IPS-15b (cell line): ENCODE data around the gene BMPR1A.
"Not testable (repeated sequence)": the region's sequence is repeated elsewhere in the genome, so short reads cannot be mapped to it uniquely, and the experiment has no call there.

Experiments used
- H3K27me3 ChIP-seq: one replicate; pipeline ENCODE4 v1.6.1; 2013; ENCODE audit warnings: low read length; ENCODE audit not compliant: control insufficient read depth, insufficient read depth
- H3K36me3 ChIP-seq: one replicate; pipeline ENCODE4 v1.6.1; 2013; ENCODE audit warnings: low read length; ENCODE audit not compliant: control insufficient read depth, insufficient read depth
- H3K4me1 ChIP-seq: one replicate; pipeline ENCODE4 v1.6.1; 2013; ENCODE audit warnings: mild to moderate bottlenecking, low read length; ENCODE audit not compliant: control insufficient read depth, insufficient read depth
- H3K4me3 ChIP-seq: one replicate; pipeline ENCODE4 v1.5.1; 2013; ENCODE audit warnings: low read depth, low read length
- H3K9ac ChIP-seq: one replicate; pipeline ENCODE4 v1.6.1; 2013; ENCODE audit warnings: low read depth, mild to moderate bottlenecking, low read length
- H3K9me3 ChIP-seq: one replicate; pipeline ENCODE4 v1.6.1; 2013; ENCODE audit warnings: mild to moderate bottlenecking, low read length; ENCODE audit not compliant: control insufficient read depth, insufficient read depth

BMPR1A gene

DNA sequence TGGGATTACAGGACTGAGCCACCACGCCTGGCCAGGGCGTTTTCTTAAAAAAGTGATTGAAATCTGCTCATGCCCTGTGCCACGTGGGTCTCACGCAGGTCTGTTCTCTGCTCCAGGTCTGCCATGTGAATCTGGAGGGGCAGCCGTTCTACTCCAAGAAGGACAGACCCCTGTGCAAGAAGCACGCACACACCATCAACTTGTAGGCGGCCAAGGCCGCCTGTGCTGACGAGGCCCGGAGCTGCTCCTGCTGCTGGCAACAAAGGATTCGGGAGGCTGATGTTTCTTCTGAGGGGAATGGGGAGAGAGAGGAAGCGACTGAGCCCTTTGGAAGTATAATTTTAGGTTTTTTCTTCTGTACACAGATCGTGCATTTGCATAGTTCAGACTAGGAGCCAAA, 23.6 kb upstream of the BMPR1A start:
- no peaks in the 10 kb centered on the region for H3K9me3 ChIP-seq
- no peak overlapping the region for H3K9ac ChIP-seq
- no peaks in the 10 kb centered on the region for H3K27me3 ChIP-seq
- H3K4me3 ChIP-seq, result no peak overlapping the region
- no peaks in the 10 kb centered on the region for H3K4me1 ChIP-seq
- no peaks in the 10 kb centered on the region for H3K36me3 ChIP-seq

- Histone ChIP-seq H3K9me3 (no peaks in the 10 kb centered on the region), H3K27me3 (no peaks in the 10 kb centered on the region), H3K4me3 (no peak overlapping the region), H3K36me3 (no peaks in the 10 kb centered on the region), H3K9ac (no peak overlapping the region), H3K4me1 (no peaks in the 10 kb centered on the region)
Observed at GRCh38 chr10:86733260-86733671, 23.2 kb upstream of the BMPR1A start.

DNA sequence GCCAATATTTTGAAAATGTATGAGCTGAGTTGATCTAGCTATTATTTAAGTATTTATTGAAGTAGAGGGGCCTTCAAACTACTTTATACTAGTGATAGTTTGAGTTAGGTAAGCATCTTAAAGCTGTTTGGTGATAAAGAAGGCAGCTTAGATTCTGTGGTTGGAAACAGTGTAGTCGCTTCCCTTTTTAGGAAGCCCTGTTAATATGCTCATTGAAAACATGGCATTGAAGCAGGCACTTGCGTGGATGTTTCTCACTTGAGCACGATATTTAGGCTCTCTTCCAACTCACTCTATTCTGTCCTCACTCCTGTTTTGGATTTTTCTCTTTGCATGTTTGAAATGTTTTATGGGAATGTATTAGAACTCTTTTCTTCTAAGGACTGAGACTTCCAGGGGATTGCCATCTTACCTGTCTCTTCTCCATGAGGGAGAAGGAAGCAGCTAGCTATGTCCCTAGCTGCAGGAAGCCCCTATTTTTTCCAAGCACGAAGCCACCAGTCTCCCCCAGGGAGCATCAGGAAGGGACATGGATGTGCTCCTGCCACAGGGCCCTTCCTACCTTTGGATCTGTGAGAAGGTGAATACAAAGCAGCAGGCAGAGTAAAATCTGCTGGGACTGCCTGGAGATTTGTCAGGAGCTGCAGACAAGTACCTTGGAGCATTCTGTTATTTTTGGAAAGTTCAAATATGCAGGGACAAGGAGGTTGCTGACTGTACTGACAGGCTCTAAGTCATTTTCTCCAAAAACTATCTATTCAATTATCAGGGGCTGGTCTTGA, 22.0 kb upstream of the BMPR1A start:
- Histone ChIP-seq H3K36me3 (no peaks in the 10 kb centered on the region), H3K27me3 (no peaks in the 10 kb centered on the region), H3K9me3 (no peaks in the 10 kb centered on the region), H3K4me3 (no peak overlapping the region), H3K9ac (no peak overlapping the region), H3K4me1 (no peaks in the 10 kb centered on the region)

DNA sequence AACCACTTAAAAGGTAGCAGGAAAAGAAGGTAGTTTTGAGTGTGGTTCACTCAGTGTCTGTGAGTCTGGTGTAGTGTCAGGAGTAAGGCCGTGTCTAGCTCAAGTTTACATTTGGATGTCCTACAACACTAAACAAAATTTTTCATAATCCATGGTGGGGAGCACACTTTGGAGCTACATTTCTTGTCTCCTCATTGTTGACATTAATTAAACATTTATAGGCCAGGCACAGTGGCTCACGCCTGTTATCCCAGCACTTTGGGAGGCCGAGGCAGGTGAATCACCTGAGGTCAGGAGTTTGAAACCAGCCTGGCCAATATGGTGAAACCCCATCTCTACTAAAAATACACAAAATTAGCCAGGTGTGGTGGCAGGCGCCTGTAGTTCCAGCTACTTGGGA, 21.1 kb upstream of the BMPR1A start:
- not testable (repeated sequence) for H3K27me3 ChIP-seq, H3K4me3 ChIP-seq, H3K36me3 ChIP-seq, H3K4me1 ChIP-seq, H3K9ac ChIP-seq, H3K9me3 ChIP-seq

DNA sequence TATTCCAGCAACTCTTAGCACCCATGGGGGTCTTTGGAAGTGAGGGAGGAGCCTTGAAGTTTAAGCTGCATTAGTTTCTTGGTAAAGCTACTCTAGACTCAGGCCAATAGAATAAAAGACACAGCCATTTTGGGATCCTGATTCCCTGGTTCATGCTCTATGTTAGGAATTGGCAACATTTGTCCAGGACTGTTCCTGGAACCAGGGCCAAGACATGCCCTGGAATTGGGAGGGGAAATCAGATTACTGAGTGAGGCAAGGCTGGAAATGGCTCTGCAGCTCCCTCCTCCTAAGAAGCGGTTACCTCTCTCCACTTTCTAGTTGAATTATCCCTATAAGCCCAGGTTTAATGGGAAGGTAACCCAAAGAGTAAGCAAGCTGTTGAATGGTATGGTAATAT, 14.2 kb upstream of the BMPR1A start:
- H3K4me3 ChIP-seq, result no peak overlapping the region
- H3K36me3 ChIP-seq, result no peaks in the 10 kb centered on the region
- no peaks in the 10 kb centered on the region for H3K4me1 ChIP-seq
- no peaks in the 10 kb centered on the region for H3K9me3 ChIP-seq
- no peaks in the 10 kb centered on the region for H3K27me3 ChIP-seq
- H3K9ac ChIP-seq, result no peak overlapping the region

DNA sequence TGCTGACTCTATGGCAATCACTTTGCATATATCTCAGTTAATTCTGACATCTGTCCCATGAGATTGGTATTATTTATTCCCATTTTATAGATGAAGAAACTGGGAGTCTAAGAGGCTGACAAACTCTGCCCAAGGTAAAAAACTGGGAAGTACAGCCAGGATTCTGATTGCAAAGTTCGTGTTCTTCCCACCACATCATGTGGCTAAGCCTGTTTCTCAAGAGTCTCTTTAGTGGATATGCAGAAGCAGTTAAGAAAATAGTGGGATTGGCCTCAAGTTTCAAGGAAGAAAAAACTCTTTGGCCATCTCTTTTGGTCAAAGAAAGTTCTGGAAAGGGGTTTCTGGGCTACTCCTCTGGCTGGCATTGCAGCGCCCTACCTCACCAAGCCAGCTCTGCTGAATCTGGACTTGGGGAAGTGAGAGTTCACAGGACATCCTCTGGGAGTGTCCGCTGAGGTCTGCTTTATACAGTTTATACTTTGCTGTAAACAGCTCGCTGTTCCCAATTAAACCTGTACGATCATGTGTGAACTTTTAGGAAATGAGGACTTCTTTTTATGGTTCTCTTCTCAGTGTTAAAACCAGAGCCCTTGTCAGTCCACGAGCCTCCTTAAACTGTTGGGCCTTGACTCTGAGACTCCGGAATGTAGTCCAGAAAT, 12.2 kb upstream of the BMPR1A start:
- Histone ChIP-seq H3K4me1 (no peaks in the 10 kb centered on the region), H3K9me3 (no peaks in the 10 kb centered on the region), H3K4me3 (no peak overlapping the region)

DNA sequence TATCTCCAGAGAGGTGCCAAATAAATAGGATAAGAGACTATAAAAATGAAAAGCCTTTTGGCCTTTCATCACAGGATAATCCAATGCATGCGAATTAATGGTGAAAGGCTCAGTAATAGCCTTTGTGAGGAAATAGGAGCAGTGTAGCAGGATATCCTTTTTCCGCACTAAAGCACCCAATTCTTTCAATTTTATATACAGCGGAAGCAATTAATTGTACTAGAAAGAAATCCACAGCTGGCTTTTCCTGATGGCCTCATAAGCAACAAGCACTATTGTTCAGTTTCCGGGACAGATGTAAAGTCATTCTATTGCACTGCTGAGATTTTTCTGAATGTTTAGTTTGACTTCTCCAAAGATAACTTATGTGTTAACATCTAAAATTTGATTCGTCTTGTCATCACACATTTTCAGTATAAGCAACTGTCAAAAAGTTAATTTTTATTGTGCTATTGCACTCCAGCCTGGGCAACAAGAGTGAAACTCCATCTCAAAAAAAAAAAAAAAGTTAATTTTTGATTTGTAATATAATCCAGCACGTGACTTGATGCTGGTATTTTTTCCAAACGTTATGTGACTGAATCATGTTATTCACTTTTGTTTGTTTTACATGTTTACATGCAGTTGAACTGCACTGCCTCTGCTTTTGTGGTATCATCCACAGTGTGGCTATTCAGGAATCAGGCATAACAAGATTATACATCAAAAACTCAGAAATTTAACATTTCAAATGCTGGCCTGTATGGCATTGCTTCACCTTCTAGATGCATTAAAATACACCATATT, 8.4 kb upstream of the BMPR1A start:
- no peaks in the 10 kb centered on the region for H3K27me3 ChIP-seq

More for the DNA sequence above, 12.2 kb upstream of the BMPR1A start:
- no peaks in the 10 kb centered on the region for H3K36me3 ChIP-seq
- H3K9ac ChIP-seq, result no peak overlapping the region
- no peaks in the 10 kb centered on the region for H3K27me3 ChIP-seq

GRCh38 chr10:86749854-86750253, 6.6 kb upstream of the BMPR1A start:
- no peak overlapping the region for H3K9ac ChIP-seq
- H3K4me3 ChIP-seq, result no peak overlapping the region
- H3K4me1 ChIP-seq, result peaks cover 7% of the 10 kb centered on the region
- no peaks in the 10 kb centered on the region for H3K27me3 ChIP-seq
- H3K36me3 ChIP-seq, result no peaks in the 10 kb centered on the region
- H3K9me3 ChIP-seq, result no peaks in the 10 kb centered on the region

More for the DNA sequence above, 8.4 kb upstream of the BMPR1A start:
- Histone ChIP-seq H3K36me3 (no peaks in the 10 kb centered on the region), H3K4me1 (no peaks in the 10 kb centered on the region), H3K4me3 (no peak overlapping the region), H3K9me3 (no peaks in the 10 kb centered on the region), H3K9ac (no peak overlapping the region)

DNA sequence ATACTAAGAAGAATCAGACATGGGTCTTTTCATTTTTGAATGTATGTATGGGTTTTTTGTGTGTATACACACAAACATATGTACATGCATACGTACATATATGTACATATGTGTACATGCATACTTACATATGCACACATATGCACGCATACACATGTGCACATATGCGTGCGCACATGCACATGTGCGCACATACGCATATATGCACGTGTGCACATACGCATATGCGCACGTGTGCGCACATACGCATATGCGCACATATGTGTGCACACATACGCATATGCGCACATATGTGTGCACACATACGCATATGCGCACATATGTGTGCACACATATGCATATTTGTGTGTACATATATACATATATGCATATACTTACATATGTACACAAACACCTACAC, 4.9 kb upstream of the BMPR1A start:
- Histone ChIP-seq H3K36me3 (no peaks in the 10 kb centered on the region), H3K27me3 (no peaks in the 10 kb centered on the region), H3K9me3 (no peaks in the 10 kb centered on the region), H3K4me3 (no peak overlapping the region), H3K9ac (no peak overlapping the region), H3K4me1 (peaks cover 7% of the 10 kb centered on the region)

DNA sequence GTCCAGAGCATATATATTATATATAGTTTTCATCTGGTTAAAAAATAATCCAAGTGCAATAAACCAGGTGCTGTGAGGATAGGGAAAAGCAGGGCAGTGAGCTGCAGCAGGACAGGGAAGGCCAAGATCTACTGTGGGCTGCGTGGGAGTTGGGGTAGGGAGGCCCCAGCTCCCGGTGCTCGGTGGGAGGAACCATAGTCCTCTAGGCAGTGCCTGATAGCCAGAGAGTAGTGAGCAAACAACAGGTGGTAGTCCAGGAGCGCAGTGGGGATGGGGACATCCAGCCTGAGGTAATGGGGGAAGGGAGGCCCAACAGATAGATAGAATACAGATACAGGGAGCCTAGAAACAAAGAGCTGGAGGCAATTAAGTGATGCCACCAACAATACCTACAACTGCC, 4.1 kb upstream of the BMPR1A start:
- no peaks in the 10 kb centered on the region for H3K36me3 ChIP-seq
- no peaks in the 10 kb centered on the region for H3K9me3 ChIP-seq
- H3K4me1 ChIP-seq, result peaks cover 7% of the 10 kb centered on the region
- no peak overlapping the region for H3K9ac ChIP-seq
- H3K4me3 ChIP-seq, result no peak overlapping the region
- no peaks in the 10 kb centered on the region for H3K27me3 ChIP-seq

- no peak overlapping the region for H3K4me3 ChIP-seq
- peaks cover 7% of the 10 kb centered on the region for H3K4me1 ChIP-seq
Observed at GRCh38 chr10:86753051-86753450, 3.4 kb upstream of the BMPR1A start.

More at GRCh38 chr10:86753051-86753450, 3.4 kb upstream of the BMPR1A start:
- H3K36me3 ChIP-seq, result no peaks in the 10 kb centered on the region
- no peak overlapping the region for H3K9ac ChIP-seq
- H3K9me3 ChIP-seq, result no peaks in the 10 kb centered on the region
- H3K27me3 ChIP-seq, result no peaks in the 10 kb centered on the region
